ENCODE results near the gene FPGS.
"Not testable (repeated sequence)": the region's sequence is repeated elsewhere in the genome, so short reads cannot be mapped to it uniquely, and the experiment has no call there.

Gene FPGS

GRCh38 chr9:127812011-127812410 lies 9.3 kb downstream of the FPGS start:
- DNase-seq (ENCODE audit: low read depth) = no peak

GRCh38 chr9:127812936-127813675 lies 10.4 kb downstream of the FPGS start:
- no peak for DNase-seq (ENCODE audit: low read depth)

- DNase-seq (ENCODE audit: low read depth) = no peak
Measured at GRCh38 chr9:127813686-127814226, 11.1 kb downstream of the FPGS start.

GRCh38 chr9:127814619-127815511 lies 12.2 kb downstream of the FPGS start:
- no peak for DNase-seq (ENCODE audit: low read depth)

DNA sequence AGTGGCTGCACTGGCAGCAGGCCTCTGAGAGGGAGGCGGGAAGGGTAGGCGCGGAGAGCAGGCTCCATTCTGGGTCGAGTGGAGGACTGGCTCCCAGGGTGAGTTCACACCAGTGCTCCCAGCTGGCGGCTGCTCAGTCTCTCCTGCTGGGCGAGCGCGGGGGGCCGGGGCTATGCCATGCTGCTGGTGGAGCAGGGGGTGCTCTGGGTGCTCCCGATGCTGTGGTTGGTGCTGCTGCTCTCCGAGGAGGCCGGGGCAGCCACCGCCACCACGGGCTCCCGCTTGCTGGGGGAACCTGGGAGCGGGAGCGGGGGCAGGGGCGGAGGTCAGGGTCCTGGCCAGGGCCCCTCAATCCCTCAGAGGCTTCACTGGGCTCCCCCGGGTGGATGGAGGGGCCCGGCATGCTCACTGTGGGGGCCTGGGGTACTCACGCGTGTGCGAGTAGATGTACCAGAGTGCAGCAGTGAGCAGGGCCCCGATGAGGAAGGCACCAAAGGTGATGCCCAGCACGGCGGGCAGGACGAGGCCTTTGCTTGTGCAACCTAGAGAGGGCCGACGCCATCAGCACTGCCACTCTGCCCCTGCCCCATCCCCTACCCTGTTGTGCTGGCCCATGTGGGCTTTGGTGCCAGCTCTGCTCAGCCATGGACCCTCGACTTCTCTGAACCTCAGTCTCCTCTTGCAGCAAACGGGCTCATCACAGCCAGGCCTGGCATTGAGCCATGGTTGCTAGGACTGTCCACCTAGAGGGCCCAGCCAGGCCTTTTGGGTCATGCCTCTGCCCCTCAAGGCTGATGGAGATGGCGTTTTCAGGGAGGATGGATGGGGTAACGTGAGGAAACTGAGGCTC lies 13.1 kb downstream of the FPGS start:
- DNase-seq (ENCODE audit: low read depth) = no peak

DNA sequence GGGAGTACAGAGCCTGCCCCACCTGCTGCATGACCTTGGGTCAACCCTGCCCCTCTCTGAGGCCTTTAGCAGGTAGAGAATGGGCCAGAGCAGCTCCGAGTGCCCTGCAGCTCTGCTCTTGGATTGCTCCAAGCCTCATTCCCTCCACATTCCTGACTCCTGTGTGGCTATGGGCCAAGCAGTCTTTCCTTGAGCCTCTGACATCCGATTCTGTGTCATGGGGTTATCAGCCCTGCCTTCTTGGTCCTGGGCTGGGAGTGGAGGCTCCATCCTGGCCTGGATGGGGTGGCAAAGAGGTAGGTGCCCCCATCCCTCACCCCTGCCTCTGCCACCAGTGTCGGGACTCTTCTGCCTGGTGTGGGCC lies 13.7 kb downstream of the FPGS start:
- no peak for DNase-seq (ENCODE audit: low read depth)

DNA sequence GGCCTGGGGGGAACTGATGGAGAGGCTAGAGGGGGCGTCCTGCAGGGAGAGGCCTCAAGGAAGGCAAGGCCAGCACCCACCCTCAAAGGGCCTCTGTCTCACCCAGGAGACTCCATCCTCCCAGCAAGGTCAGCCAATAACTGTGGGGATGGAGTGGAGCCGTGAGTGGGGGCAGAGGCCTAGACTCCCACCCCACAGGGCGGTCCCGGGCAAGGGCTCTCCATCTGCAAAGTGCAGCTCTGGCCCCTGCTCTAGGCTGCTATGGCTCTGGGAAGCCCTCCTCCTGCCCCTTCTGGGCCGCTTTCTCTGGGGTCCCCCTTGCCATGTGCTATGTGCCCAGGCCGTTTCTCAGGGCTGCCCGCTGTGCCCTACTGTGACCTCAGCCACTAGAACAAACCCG lies 14.0 kb downstream of the FPGS start:
- DNase-seq (ENCODE audit: low read depth) = no peak

GRCh38 chr9:127817881-127818434 lies 15.3 kb downstream of the FPGS start:
- DNase-seq (ENCODE audit: low read depth) = no peak

DNA sequence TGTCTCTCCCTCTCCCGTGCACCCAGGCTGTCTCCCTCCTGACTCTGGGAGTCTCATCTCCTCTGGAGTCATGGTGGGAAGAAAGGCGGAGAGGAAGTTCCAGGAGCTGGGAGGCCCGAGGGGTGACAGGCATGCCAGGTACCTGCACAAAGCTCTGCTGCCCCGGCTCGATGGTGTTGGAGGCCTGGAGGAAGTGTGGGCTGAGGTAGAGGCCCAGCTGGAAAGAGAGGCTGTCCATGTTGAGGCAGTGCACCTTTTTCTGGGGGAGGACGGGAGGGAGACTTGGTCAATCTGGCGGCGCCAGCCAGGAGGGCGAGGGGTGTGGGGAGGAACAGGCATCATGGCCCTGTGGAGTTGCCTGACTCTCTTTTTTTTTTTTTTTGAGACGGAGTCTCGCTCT lies 15.9 kb downstream of the FPGS start:
- DNase-seq (ENCODE audit: low read depth) = no peak

DNA sequence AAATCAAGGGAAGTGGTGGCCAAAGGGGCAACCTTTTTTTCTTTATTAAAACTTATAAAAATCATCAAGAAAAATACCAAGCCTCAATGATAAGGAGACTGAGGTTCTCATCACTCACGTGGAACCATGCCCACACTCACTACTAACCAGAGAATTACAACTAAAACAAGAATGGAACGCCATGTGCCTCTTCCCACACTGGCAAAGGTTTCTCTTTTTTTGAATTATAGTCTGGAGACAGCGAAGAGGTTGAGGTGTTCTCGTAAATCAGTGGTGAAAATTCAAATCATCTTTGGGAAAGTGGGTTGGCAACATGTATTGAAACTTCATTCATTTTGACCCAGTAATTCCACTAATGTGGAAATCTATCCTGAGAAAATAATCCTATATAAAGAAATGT lies 19.4 kb downstream of the FPGS start:
- no peak for DNase-seq (ENCODE audit: low read depth)

DNA sequence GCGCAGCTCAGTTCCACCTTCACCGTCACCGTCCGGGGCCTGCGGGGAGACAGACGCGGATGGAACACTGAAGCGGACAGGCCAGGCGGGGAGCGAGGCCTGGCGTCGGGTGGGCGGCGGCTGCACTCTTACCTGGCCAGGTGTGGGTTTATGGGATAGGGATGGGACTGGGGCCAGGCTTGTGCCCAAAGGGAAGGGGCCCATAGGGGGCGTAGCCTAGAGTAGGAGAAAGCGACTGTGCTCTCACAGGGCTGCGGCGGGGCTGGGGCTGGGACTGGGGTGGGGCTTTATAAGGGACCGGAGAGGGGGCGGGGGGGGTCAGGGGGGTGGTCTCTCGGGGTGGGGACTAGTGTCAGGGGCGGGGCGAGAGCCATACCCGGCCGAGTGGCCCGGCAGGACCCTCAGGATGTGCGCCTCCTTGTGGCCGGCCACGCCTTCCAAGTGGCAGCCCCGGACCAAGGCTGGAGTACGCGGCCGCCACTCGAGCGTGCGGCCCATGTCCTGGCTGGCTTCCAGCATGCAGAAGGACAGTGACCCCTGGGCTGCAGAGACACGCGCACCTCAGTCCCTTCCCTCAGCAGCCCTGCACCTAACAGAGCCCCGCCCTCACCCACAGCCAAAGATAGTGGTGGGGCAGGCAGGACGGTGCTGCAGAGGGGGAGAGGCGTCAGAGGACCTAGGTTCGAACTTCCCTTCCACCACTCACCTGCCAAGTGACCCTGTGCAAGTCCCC lies 22.8 kb downstream of the FPGS start:
- no peak for DNase-seq (ENCODE audit: low read depth)

GRCh38 chr9:127826253-127826913 lies 23.7 kb downstream of the FPGS start:
- DNase-seq (ENCODE audit: low read depth) = no peak

DNA sequence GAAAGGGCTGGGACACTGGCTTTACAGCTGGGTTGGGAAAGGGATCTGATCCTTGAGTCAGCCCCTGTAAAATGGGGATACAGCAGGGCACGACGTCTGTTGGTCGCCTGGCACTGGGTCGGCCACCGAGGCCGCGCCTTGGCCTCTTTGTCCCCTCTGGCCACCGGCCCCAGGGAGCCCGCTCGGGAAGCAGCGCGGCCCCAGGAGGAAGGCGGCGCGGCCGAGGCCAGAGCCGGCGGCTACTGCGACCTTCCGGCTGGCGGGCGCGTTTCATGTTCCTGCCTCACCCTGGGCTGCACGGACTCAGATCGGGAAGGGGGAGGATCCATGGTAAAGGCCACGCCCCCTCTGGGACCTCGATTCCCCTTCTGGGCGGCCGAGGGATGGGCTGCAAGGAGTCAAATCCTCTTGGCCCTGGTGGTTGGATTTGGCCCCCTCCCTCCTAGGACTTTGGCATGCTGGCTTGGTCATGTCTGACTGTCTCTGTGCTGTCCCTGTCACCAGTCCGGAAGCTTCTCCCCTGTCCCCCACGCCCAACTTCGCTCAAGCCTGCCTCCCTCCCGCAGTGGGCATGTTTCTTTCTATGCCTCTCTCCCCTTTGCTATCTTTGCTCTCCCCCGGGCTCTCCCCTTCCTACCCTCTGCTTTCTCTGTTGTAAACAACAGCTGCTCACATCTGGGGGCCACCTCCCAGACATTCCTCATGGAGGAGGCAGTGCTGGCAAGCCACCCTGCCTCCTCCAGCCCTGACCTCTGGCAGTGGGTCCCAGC lies 25.8 kb downstream of the FPGS start:
- no peak for DNase-seq (ENCODE audit: low read depth)

GRCh38 chr9:127829205-127829906 lies 26.7 kb downstream of the FPGS start:
- DNase-seq (ENCODE audit: low read depth) = no peak

DNA sequence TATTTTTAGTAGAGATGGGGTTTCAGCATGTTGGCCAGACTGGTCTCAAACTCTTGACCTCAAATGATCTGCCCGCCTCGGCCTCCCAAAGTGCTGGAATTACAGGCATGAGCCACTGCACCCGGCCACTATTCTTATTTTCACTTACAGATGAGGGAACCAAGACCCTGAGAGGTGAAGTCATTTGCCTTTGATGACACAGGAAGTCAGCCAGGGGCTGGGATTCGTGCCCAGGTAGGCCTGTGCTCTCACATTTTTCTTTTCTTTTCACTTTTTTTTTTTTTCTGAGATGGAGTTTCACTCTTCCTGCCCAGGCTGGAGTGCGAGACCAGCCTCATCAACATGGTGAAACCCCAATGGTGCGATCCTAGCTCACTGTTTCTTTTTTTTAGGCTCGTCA lies 29.6 kb downstream of the FPGS start:
- DNase-seq (ENCODE audit: low read depth) = no peak

DNA sequence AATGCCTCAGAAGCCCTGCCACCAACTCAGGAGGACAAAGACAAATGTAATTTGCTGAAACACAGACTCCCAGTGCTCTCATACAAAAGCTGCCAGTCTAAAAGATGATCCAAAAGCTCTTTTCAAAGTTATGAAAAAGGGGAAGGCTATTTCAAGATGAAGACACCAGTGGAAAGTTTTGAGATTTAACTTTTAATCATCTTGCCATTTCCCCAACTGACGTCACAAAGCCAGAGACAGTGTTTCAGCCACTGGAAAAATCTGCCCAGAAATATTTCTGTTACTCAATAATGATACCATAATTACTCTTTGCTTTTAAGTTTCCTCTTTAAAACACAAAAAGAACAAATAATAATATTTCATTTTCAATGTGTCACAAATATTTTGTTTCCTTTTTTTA lies 30.9 kb downstream of the FPGS start:
- no peak for DNase-seq (ENCODE audit: low read depth)

DNA sequence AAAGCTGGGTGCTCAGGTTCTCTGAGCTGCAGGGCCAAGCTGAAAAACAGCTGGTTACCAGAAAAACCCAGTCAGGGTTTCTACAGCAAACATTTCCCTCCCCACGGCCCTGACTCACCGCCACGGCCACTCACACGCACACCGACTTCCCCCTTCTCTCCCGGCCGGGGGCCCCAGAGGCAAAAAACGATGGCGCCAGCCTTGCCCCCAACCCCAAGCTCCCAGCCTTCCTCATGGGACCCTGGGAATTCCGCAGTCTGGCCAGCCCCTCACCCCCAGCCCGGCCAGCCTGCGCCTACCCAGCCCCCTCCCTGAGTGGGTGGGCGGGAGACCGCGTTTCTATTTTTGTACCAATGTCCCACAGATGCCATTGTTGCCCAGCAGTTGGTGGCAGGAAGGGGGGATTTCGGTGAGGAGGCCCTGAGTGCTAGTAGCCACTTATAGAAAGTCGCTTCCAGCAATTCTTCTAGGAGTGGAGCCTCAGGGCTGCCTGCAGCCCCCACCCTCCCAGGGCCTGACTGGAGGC lies 33.4 kb downstream of the FPGS start:
- DNase-seq (ENCODE audit: low read depth) = no peak

DNA sequence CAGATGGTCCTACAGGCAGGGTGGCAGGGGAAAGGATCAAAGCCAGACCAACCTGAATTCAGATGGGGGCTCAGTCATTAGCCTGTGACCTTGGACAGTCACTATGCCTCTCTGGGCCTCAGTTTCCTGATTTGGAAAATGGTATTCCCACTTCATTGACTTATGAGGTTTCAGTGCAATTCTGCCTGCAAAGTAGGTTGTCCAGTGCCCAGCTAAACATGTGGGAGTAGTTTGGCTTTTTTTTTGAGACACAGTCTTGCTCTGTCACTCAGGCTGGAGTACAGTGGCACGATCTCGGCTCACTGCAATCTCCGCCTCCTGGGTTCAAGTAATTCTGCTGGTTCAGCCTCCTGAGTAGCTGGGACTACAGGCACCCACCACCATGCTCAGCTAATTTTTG lies 33.9 kb downstream of the FPGS start:
- not testable (repeated sequence) for DNase-seq (ENCODE audit: low read depth)

DNA sequence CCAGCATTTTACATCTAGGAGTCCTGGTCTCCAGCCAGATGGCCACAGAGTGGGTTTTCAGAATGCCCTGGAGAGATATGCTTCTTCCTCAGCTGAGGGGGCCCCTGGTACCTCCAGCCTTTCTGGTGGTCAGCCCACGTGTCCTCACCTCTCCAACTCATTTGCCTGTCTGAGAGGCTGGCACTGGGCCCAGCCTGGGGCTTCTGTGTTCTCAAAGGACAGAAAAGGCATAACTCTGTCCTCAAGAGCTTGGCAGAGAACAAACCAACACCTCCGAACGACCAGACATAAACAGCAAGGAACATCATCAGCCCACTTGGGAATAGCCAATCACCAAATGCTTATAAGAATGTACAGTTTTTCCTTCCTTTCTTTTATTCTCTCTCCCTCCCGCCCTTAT lies 34.7 kb downstream of the FPGS start:
- DNase-seq (ENCODE audit: low read depth) = no peak

All from activated T-cell treated with anti-CD3 and anti-CD28 coated beads for 1 hour (primary cell).